MG63 (cell line): ENCODE data around the gene GPR37. TPM values are rescaled to one million over a fixed set of nuclear protein-coding genes. Genes with fewer than 3 reads are reported as not detected.

Experiments
- DNase-seq: peaks from one replicate; pipeline ENCODE4 v3.0.0-alpha.2; 2020
- H3K27me3 ChIP-seq: fragments of 250-450 bp; sonication (Bioruptor Pico); 2 replicates; pipeline ENCODE4 v1.5.1; 2020; ENCODE audit warnings: mild to moderate bottlenecking, moderate library complexity
- H3K36me3 ChIP-seq: fragments of 250-450 bp; sonication (Bioruptor Pico); 2 replicates; pipeline ENCODE4 v1.5.1; 2020; ENCODE audit warnings: mild to moderate bottlenecking, moderate library complexity
- H3K4me3 ChIP-seq: fragments of 250-450 bp; sonication (Bioruptor Pico); 2 replicates; pipeline ENCODE4 v1.5.1; 2020; ENCODE audit warnings: mild to moderate bottlenecking, moderate library complexity
- H3K9me3 ChIP-seq: fragments of 250-450 bp; sonication (Bioruptor Pico); 2 replicates; pipeline ENCODE4 v1.5.1; 2020; ENCODE audit warnings: mild to moderate bottlenecking, moderate library complexity
- total RNA-seq: library from RNA; depleted of rRNA; stranded (reverse); fragments of >200 nt; shearing (Covaris generic); gene quantifications from 2 replicates; pipeline ENCODE4 v1.2.3, GENCODE V29; 2014; ENCODE audit warnings: low replicate concordance

GPR37 gene
- total RNA-seq, 1 experiment from 2014 or later = 0.07 TPM

DNA sequence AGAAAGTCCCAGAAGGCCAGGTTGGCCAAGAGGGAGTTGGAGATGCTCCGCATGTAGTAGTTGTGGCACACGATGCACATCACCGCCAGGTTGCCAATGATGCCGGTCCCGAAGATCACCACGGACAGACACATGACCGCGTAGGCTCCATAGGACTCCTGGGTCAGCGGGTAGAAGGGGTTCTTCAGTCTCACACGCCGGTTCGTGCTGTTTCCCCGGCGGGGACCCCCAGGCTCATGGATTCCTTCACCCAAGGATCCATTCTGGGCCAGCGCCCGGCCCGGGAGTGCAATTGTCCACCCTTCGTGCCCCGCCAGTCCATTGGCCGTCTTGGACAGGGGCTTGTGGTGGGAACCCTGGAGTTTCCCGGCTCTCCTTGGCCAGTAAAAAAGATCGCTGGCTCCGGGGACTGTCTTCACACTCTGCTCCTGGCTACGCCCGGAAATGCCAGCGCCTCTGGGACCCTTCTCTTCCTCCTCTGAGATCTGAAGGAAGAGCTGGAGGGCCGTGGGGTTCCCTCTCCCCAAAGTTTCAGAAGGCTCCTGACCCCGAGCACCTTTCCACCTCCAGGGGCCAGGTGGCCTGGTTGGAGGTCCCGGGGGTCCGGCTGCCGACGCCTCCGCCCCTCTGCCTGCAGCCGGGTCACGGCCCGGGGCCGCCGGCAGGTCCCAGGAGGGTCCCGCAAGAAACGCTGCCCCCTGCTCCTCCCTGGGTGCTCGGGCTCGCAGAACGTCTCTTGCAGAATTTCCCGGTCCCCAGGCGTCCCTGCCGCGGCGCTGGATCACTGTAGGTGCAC is 1.3 kb downstream of the GPR37 start:
- no peaks in the 10 kb centered on the region for H3K9me3 ChIP-seq
- no peaks in the 10 kb centered on the region for H3K27me3 ChIP-seq
- peak overlapping the region; percentile 55 for H3K4me3 ChIP-seq
- H3K36me3 ChIP-seq = no peaks in the 10 kb centered on the region
- no peak for DNase-seq

- no peaks in the 10 kb centered on the region for H3K36me3 ChIP-seq
- no peaks in the 10 kb centered on the region for H3K27me3 ChIP-seq
- H3K4me3 ChIP-seq = no peak overlapping the region
- no peaks in the 10 kb centered on the region for H3K9me3 ChIP-seq
- DNase-seq = peak; percentile 14
These were observed 2.9 kb downstream of the GPR37 start for GRCh38 chr7:124762611-124763143.

DNA sequence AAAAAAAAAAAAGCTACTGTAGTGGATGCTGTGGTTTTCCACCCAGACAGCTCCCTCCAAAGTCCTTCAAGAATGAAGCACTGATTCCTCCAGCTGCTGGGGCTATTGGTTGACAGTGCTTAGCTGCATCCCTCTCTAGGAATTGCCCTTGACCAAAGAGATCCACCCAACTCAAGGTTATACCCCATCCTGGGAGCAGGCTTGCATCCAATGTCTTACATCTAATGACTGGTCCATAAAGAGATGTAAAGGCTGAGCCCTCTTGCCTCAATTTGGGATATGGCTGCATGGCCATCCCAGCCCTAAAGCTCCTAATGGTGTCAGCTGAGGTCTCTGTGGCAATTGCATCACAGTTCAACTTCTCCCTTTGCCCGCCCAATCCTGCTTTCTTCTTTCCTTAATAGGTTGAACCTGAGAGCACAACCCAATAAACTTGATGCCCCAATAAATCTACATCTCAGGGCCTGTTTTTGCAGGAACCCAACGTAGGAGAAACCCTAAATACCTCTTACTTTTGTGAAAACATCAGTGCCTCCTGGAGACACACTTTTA is 4.4 kb downstream of the GPR37 start:
- no peaks in the 10 kb centered on the region for H3K27me3 ChIP-seq
- DNase-seq = no peak
- no peaks in the 10 kb centered on the region for H3K9me3 ChIP-seq
- no peaks in the 10 kb centered on the region for H3K36me3 ChIP-seq
- H3K4me3 ChIP-seq = no peak overlapping the region

GRCh38 chr7:124758327-124758726 is 7.3 kb downstream of the GPR37 start:
- no peak for DNase-seq
- no peaks in the 10 kb centered on the region for H3K9me3 ChIP-seq
- no peak overlapping the region for H3K4me3 ChIP-seq

GRCh38 chr7:124754576-124755268 is 10.9 kb downstream of the GPR37 start:
- Histone ChIP-seq H3K36me3 (no peaks in the 10 kb centered on the region), H3K9me3 (no peaks in the 10 kb centered on the region), H3K4me3 (no peak overlapping the region), H3K27me3 (no peaks in the 10 kb centered on the region)
- no peak for DNase-seq

More at GRCh38 chr7:124758327-124758726, 7.3 kb downstream of the GPR37 start:
- H3K27me3 ChIP-seq = no peaks in the 10 kb centered on the region
- H3K36me3 ChIP-seq = no peaks in the 10 kb centered on the region

GRCh38 chr7:124752310-124752709 is 13.3 kb downstream of the GPR37 start:
- Histone ChIP-seq H3K27me3 (no peaks in the 10 kb centered on the region), H3K4me3 (no peak overlapping the region), H3K9me3 (no peaks in the 10 kb centered on the region), H3K36me3 (no peaks in the 10 kb centered on the region)
- no peak for DNase-seq

GRCh38 chr7:124751027-124751426 is 14.6 kb downstream of the GPR37 start:
- DNase-seq = no peak
- Histone ChIP-seq H3K36me3 (no peaks in the 10 kb centered on the region), H3K9me3 (no peaks in the 10 kb centered on the region), H3K4me3 (no peak overlapping the region), H3K27me3 (no peaks in the 10 kb centered on the region)

DNA sequence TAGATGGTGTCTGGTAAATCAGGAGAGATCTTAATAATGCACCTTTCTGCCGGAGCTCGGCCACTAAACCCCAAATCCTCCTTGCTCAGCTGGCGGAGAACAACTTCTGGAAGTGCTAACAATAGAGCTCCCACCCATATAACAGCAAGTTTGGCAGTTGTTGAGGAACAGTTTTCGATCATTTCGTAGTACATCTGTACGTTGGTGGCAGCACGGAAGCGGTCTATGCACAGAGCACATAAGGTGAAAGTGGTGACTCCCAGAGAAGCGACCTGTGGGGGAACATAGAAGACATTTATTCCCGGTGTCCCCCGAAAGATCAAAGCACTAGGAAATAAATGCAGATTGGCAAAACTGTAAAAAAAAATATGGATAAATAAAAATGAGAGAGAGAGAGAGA is 18.5 kb downstream of the GPR37 start:
- Histone ChIP-seq H3K27me3 (no peaks in the 10 kb centered on the region), H3K4me3 (no peak overlapping the region), H3K9me3 (no peaks in the 10 kb centered on the region), H3K36me3 (no peaks in the 10 kb centered on the region)
- no peak for DNase-seq

DNA sequence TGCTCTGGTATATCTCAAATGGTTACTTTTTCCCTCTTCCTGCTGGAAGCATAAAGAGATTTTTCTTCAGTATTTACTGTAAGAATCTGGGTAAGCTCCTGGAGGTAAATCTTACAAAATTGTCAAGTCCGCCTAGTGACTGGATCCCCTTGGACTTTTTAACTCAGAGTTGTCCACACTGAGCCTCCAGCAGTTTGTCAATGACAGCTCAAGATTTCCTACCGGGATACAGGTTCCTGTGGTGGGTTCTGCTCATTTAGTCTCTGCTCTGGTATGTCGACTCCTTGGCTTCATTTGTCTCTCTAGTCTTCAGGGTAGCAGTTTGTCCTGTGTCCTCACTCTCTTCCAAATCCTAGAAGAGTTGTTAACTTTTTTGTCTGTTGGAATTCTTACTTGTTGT is 27.0 kb downstream of the GPR37 start:
- DNase-seq = no peak
- Histone ChIP-seq H3K27me3 (no peaks in the 10 kb centered on the region), H3K4me3 (no peak overlapping the region), H3K9me3 (no peaks in the 10 kb centered on the region), H3K36me3 (no peaks in the 10 kb centered on the region)

GRCh38 chr7:124737760-124738300 is 27.8 kb downstream of the GPR37 start:
- H3K27me3 ChIP-seq = no peaks in the 10 kb centered on the region
- no peak for DNase-seq
- H3K9me3 ChIP-seq = no peaks in the 10 kb centered on the region
- no peaks in the 10 kb centered on the region for H3K36me3 ChIP-seq
- no peak overlapping the region for H3K4me3 ChIP-seq

DNA sequence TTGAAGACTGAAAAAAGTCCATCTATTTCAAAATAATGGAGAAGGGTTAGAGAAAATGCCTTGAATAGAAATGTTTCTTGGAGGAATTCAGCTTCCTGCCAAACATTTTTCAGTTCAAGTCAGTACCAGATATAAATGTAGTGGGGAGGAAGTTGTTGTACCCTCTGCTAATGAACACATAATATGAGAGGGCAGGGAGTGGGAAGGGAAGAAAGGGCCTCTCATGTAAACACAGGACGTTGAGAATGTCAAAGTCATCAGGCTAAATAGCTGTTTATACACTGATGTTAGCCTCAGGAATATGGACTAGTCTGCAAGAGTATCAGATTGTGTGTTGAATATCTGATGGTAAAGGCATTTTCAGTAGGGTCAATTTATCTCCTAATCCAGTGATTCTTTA is 37.0 kb downstream of the GPR37 start:
- H3K36me3 ChIP-seq = no peaks in the 10 kb centered on the region
- no peaks in the 10 kb centered on the region for H3K9me3 ChIP-seq
- H3K27me3 ChIP-seq = no peaks in the 10 kb centered on the region
- H3K4me3 ChIP-seq = no peak overlapping the region
- DNase-seq = no peak

GRCh38 chr7:124724507-124725192 is 40.9 kb downstream of the GPR37 start:
- no peaks in the 10 kb centered on the region for H3K36me3 ChIP-seq

GRCh38 chr7:124724079-124724478 is 41.5 kb downstream of the GPR37 start:
- no peaks in the 10 kb centered on the region for H3K36me3 ChIP-seq
- H3K27me3 ChIP-seq = no peaks in the 10 kb centered on the region
- H3K4me3 ChIP-seq = no peak overlapping the region
- H3K9me3 ChIP-seq = no peaks in the 10 kb centered on the region
- no peak for DNase-seq

More at GRCh38 chr7:124724507-124725192, 40.9 kb downstream of the GPR37 start:
- no peak for DNase-seq
- H3K9me3 ChIP-seq = no peaks in the 10 kb centered on the region
- H3K27me3 ChIP-seq = no peaks in the 10 kb centered on the region
- no peak overlapping the region for H3K4me3 ChIP-seq

GRCh38 chr7:124723012-124723411 is 42.6 kb downstream of the GPR37 start:
- no peaks in the 10 kb centered on the region for H3K9me3 ChIP-seq
- no peaks in the 10 kb centered on the region for H3K27me3 ChIP-seq
- no peak overlapping the region for H3K4me3 ChIP-seq
- H3K36me3 ChIP-seq = no peaks in the 10 kb centered on the region
- peak; percentile 38 for DNase-seq

GRCh38 chr7:124722292-124722691 is 43.3 kb downstream of the GPR37 start:
- DNase-seq = no peak
- no peak overlapping the region for H3K4me3 ChIP-seq
- no peaks in the 10 kb centered on the region for H3K9me3 ChIP-seq
- H3K27me3 ChIP-seq = no peaks in the 10 kb centered on the region
- no peaks in the 10 kb centered on the region for H3K36me3 ChIP-seq

GRCh38 chr7:124720195-124720594 is 45.4 kb downstream of the GPR37 start:
- DNase-seq = no peak
- Histone ChIP-seq H3K4me3 (no peak overlapping the region), H3K9me3 (no peaks in the 10 kb centered on the region), H3K27me3 (no peaks in the 10 kb centered on the region), H3K36me3 (no peaks in the 10 kb centered on the region)
